Measurements from ENCODE around the gene DPT. TPM values are rescaled to one million over a fixed set of nuclear protein-coding genes. Genes with fewer than 3 reads are reported as not detected.

Gene DPT
- total and polyA plus RNA-seq, 2 of the 4 experiments (the other 2 are of a cell fraction), result not detected

DNA sequence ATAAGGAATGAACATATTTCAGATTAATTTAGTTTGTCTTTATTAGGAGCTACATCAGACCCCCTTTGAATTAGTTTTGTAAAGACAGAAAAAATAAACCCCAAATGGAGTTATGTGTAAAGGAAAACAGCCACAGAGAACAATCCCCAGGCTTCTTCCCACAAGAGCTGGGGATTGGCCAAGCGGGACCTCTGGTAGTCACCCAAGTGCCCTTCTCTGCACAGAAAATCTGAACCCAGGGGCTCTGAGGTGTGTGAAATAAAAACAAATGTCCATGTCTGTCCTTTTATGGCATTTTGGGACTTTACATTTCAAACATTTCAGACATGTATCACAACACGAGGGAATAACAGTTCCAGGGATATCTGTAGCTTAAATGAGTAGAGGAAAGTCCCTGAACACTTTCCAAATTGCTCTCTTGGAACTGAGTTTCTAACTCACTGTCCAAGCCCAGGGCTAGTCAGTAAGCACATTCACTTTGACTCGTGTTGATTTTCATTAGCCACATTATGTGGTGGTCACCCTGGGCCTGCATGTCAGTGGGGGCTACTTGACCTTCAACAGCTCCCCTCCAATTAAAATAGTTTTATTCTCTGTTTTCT lies 22.5 kb downstream of the DPT start:
- BruUV-seq (replicated peaks), result no TSS peak
- H2BK15ac ChIP-seq (ENCODE audit: low read depth, low read length), result no peak overlapping the region
- H4K91ac ChIP-seq (ENCODE audit: insufficient read depth, low read depth, low read length), result no peak overlapping the region
- no peaks in the 10 kb centered on the region for H3K36me3 ChIP-seq (ENCODE audit: control insufficient read depth, insufficient read depth, low read length)
- no peak for TF ChIP-seq USF2 (IDR thresholded peaks at IDR 0.05; ENCODE audit: low read depth, low read length)
- no peak for TF ChIP-seq NFE2L2 (IDR thresholded peaks at IDR 0.05; ENCODE audit: low read depth, low read length)
- TF ChIP-seq, protein P1, sequence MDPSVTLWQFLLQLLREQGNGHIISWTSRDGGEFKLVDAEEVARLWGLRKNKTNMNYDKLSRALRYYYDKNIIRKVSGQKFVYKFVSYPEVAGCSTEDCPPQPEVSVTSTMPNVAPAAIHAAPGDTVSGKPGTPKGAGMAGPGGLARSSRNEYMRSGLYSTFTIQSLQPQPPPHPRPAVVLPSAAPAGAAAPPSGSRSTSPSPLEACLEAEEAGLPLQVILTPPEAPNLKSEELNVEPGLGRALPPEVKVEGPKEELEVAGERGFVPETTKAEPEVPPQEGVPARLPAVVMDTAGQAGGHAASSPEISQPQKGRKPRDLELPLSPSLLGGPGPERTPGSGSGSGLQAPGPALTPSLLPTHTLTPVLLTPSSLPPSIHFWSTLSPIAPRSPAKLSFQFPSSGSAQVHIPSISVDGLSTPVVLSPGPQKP (IDR thresholded peaks at IDR 0.05; ENCODE audit: borderline replicate concordance, low read depth, low read length), result no peak
- TF ChIP-seq FOS (IDR thresholded peaks at IDR 0.05; ENCODE audit: low read depth, low read length), result no peak
- TF ChIP-seq POLR2A (IDR thresholded peaks at IDR 0.05; ENCODE audit: low read depth, low read length), result no peak
- TF ChIP-seq CEBPB (IDR thresholded peaks at IDR 0.05; ENCODE audit: low read depth, low read length), result no peak
- no peak for TF ChIP-seq RCOR1 (IDR thresholded peaks at IDR 0.05; ENCODE audit: insufficient replicate concordance, low read length)
- TF ChIP-seq SMC3 (IDR thresholded peaks at IDR 0.05; ENCODE audit: low read depth, low read length), result no peak
- no peak for TF ChIP-seq MAZ (IDR thresholded peaks at IDR 0.05; ENCODE audit: borderline replicate concordance, low read depth, low read length)
- TF ChIP-seq, protein P2, sequence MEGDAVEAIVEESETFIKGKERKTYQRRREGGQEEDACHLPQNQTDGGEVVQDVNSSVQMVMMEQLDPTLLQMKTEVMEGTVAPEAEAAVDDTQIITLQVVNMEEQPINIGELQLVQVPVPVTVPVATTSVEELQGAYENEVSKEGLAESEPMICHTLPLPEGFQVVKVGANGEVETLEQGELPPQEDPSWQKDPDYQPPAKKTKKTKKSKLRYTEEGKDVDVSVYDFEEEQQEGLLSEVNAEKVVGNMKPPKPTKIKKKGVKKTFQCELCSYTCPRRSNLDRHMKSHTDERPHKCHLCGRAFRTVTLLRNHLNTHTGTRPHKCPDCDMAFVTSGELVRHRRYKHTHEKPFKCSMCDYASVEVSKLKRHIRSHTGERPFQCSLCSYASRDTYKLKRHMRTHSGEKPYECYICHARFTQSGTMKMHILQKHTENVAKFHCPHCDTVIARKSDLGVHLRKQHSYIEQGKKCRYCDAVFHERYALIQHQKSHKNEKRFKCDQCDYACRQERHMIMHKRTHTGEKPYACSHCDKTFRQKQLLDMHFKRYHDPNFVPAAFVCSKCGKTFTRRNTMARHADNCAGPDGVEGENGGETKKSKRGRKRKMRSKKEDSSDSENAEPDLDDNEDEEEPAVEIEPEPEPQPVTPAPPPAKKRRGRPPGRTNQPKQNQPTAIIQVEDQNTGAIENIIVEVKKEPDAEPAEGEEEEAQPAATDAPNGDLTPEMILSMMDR (conservative IDR thresholded peaks at IDR 0.05; ENCODE audit: low read depth, low read length), result no peak
- TF ChIP-seq MAFK (IDR thresholded peaks at IDR 0.05; ENCODE audit: low read depth, low read length), result no peak
- no peak for TF ChIP-seq MXI1 (IDR thresholded peaks at IDR 0.05; ENCODE audit: borderline replicate concordance, low read depth, low read length)
- no peak for TF ChIP-seq RFX5 (IDR thresholded peaks at IDR 0.05; ENCODE audit: low read depth, low read length)
- TF ChIP-seq BHLHE40 (IDR thresholded peaks at IDR 0.05; ENCODE audit: low read depth, low read length), result no peak
- no peak for TF ChIP-seq CHD1 (IDR thresholded peaks at IDR 0.05; ENCODE audit: low read depth, low read length)
- TF ChIP-seq RAD21 (IDR thresholded peaks at IDR 0.05; ENCODE audit: low read length), result no peak
- dilution Hi-C loops (cut with HindIII; ENCODE audit: low sequenced_read_pairs, unreplicated experiment) (no loop called here), in situ Hi-C loops (cut with MboI; ENCODE audit: low sequenced_read_pairs) (no loop called here), intact Hi-C loops (cut with micrococcal nuclease) (no loop called here)
- H4K8ac ChIP-seq (ENCODE audit: low read depth in 2 of 2, low read length in 2 of 2), result no peak overlapping the region
- H2AFZ ChIP-seq (replicated peaks; ENCODE audit: low read length, poor library complexity), result no peak overlapping the region
- no peak overlapping the region for H3K18ac ChIP-seq (ENCODE audit: low read depth, low read length)
- H2BK120ac ChIP-seq (ENCODE audit: low read depth, low read length), result no peak overlapping the region
- CTCF ChIA-PET, result no interaction called here
- H3K56ac ChIP-seq (ENCODE audit: extremely low read depth, insufficient read depth, low read length), result no peak overlapping the region
- no peak overlapping the region for H3K4me2 ChIP-seq (ENCODE audit: low read depth, low read length)
- H3K27ac ChIP-seq (ENCODE audit: insufficient read depth, low read length), result no peak overlapping the region
- no peaks in the 10 kb centered on the region for H3K4me1 ChIP-seq (ENCODE audit: control insufficient read depth, insufficient read depth, low read length)
- no CpG with 5 or more reads among the region's 3 CpGs for WGBS, 2 experiments (ENCODE audit: extremely low coverage in 2 of 2, insufficient read length in 1 of 2)
- H3K9me1 ChIP-seq (ENCODE audit: insufficient read depth, low read length), result no peaks in the 10 kb centered on the region
- no peak overlapping the region for H2BK5ac ChIP-seq (ENCODE audit: low read depth, low read length, poor library complexity, severe bottlenecking)
- no peak overlapping the region for H3K4me3 ChIP-seq (ENCODE audit: insufficient read depth, low read depth, low read length)
- H4K20me1 ChIP-seq (ENCODE audit: insufficient read depth, low read length), result no peaks in the 10 kb centered on the region
- no peaks in the 10 kb centered on the region for H3K27me3 ChIP-seq (ENCODE audit: control insufficient read depth, insufficient read depth, low read length)
- no peak overlapping the region for H2AK5ac ChIP-seq (ENCODE audit: low read depth, low read length)
- no peak for ATAC-seq (ENCODE audit: low read depth)
- no peak overlapping the region for H4K5ac ChIP-seq (ENCODE audit: low read depth, low read length)
- H3K4ac ChIP-seq (ENCODE audit: low read depth, low read length), result no peak overlapping the region
- H3K9ac ChIP-seq (ENCODE audit: low read depth, low read length), result no peak overlapping the region
- H3K9me3 ChIP-seq (ENCODE audit: control insufficient read depth, insufficient read depth, low read length), result no peaks in the 10 kb centered on the region
- H3K79me1 ChIP-seq (ENCODE audit: low read depth in 1 of 2, low read length in 2 of 2), result no peaks in the 10 kb centered on the region
- DNase-seq, result no peak
- no peak overlapping the region for H2AK9ac ChIP-seq (replicated peaks; ENCODE audit: low read depth, low read length, poor library complexity)
- H3K14ac ChIP-seq (replicated peaks; ENCODE audit: low read depth, low read length), result no peak overlapping the region
- H3K23ac ChIP-seq (ENCODE audit: low read depth, low read length), result no peak overlapping the region
- POLR2A ChIA-PET (ENCODE audit: unreplicated experiment), result no interaction called here
- H2BK20ac ChIP-seq (ENCODE audit: low read depth, low read length), result no peak overlapping the region
